GM11168 (cell line): ENCODE results near the gene SMIM29.

Experiments
- in situ Hi-C: fragments of 300-500 bp; cut with MboI; formaldehyde crosslinking; loops from one replicate; pipeline ENCODE4 v1.12.0; 2022; ENCODE audit warnings: low sequenced_read_pairs; ENCODE audit not compliant: unreplicated experiment

SMIM29 gene

GRCh38 chr6:34231566-34232336 lies 17.1 kb downstream of the SMIM29 start:
- in situ Hi-C loops, result loop anchor here (10.0 to 25.0 kb wide), 2 partner anchors 381 to 623 kb away; no protein-coding TSS in a partner anchor

- in situ Hi-C loops, result loop anchor here (10.0 to 25.0 kb wide), 2 partner anchors 381 to 624 kb away; no protein-coding TSS in a partner anchor
Observed at GRCh38 chr6:34230653-34231371, 18.0 kb downstream of the SMIM29 start.

- in situ Hi-C loops, result loop anchor here (10.0 to 25.0 kb wide), 2 partner anchors 382 to 625 kb away; no protein-coding TSS in a partner anchor
Observed at GRCh38 chr6:34229877-34230276, 18.9 kb downstream of the SMIM29 start.

- in situ Hi-C loops, result loop anchor here (25.0 kb wide), 1 partner anchor 384 kb away; no protein-coding TSS in a partner anchor
Observed at GRCh38 chr6:34227761-34228421, 20.9 kb downstream of the SMIM29 start.

GRCh38 chr6:34226731-34227586 lies 21.8 kb downstream of the SMIM29 start:
- in situ Hi-C loops, result loop anchor here (25.0 kb wide), 1 partner anchor 385 kb away; no protein-coding TSS in a partner anchor

GRCh38 chr6:34226066-34226465 lies 22.7 kb downstream of the SMIM29 start:
- in situ Hi-C loops, result loop anchor here (25.0 kb wide), 1 partner anchor 386 kb away; no protein-coding TSS in a partner anchor

GRCh38 chr6:34225551-34225950 lies 23.3 kb downstream of the SMIM29 start:
- in situ Hi-C loops, result loop anchor here (25.0 kb wide), 1 partner anchor 387 kb away; no protein-coding TSS in a partner anchor

- in situ Hi-C loops, result no loop called here
Observed at GRCh38 chr6:34223956-34224940, 24.6 kb downstream of the SMIM29 start.

- in situ Hi-C loops, result no loop called here
Observed at GRCh38 chr6:34223381-34223955, 25.3 kb downstream of the SMIM29 start.

- in situ Hi-C loops, result no loop called here
Observed at GRCh38 chr6:34218691-34219090, 30.1 kb downstream of the SMIM29 start.

GRCh38 chr6:34213772-34214171 lies 35.0 kb downstream of the SMIM29 start:
- in situ Hi-C loops, result no loop called here

GRCh38 chr6:34207695-34208443 lies 40.9 kb downstream of the SMIM29 start:
- in situ Hi-C loops, result no loop called here

GRCh38 chr6:34206726-34207125 lies 42.1 kb downstream of the SMIM29 start:
- in situ Hi-C loops, result no loop called here

- in situ Hi-C loops, result no loop called here
Observed at GRCh38 chr6:34205916-34206315, 42.9 kb downstream of the SMIM29 start.

- in situ Hi-C loops, result no loop called here
Observed at GRCh38 chr6:34205466-34205865, 43.3 kb downstream of the SMIM29 start.

GRCh38 chr6:34204693-34205092 lies 44.1 kb downstream of the SMIM29 start:
- in situ Hi-C loops, result no loop called here
